GM12801 (cell line): ENCODE data around the gene EPC2.

Experiments used
- TF ChIP-seq, protein P1 (sequence below): IDR thresholded peaks from one replicate; pipeline ENCODE4 v1.5.1; 2011; ENCODE audit warnings: control low read depth; ENCODE audit not compliant: insufficient read length; ENCODE audit errors: extremely low read depth

The EPC2 gene

DNA sequence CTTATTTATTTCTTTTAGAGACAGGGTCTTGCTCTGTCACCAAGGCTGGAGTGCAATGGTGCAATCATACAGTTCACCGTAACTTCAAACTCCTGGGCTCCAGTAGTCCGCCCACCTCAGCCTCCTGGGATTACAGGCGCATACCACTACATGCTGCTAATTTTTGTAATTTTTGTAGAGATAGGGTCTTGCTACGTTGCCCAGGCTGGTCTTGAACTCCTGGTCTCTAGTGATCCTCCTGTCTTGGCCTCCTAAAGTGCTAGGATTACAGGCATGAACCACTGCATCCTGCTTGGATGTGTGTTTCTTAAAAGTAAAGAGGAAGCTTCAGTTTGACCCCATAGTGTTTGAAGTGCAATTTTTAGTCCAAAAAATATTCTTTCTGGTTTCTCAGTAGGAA, 125.5 kb downstream of the EPC2 start:
- TF ChIP-seq, protein P1, sequence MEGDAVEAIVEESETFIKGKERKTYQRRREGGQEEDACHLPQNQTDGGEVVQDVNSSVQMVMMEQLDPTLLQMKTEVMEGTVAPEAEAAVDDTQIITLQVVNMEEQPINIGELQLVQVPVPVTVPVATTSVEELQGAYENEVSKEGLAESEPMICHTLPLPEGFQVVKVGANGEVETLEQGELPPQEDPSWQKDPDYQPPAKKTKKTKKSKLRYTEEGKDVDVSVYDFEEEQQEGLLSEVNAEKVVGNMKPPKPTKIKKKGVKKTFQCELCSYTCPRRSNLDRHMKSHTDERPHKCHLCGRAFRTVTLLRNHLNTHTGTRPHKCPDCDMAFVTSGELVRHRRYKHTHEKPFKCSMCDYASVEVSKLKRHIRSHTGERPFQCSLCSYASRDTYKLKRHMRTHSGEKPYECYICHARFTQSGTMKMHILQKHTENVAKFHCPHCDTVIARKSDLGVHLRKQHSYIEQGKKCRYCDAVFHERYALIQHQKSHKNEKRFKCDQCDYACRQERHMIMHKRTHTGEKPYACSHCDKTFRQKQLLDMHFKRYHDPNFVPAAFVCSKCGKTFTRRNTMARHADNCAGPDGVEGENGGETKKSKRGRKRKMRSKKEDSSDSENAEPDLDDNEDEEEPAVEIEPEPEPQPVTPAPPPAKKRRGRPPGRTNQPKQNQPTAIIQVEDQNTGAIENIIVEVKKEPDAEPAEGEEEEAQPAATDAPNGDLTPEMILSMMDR, result no peak

DNA sequence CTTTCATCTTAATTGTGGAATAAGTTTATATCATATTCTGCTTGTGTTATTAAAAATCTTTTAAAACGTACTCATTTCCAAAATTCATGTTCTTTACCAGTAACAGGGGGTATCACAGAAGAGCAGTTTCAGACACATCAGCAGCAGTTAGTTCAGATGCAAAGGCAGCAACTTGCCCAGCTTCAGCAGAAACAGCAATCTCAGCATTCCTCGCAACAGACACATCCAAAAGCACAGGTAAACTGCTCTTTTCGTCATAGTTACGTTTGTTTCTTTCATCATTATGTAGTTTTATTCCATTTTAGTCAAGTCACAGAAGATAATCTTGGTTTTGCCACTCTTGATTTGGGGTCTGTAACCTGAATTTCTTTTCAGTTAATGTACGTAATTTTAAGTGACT, 137.0 kb downstream of the EPC2 start:
- TF ChIP-seq, protein P1, result no peak

DNA sequence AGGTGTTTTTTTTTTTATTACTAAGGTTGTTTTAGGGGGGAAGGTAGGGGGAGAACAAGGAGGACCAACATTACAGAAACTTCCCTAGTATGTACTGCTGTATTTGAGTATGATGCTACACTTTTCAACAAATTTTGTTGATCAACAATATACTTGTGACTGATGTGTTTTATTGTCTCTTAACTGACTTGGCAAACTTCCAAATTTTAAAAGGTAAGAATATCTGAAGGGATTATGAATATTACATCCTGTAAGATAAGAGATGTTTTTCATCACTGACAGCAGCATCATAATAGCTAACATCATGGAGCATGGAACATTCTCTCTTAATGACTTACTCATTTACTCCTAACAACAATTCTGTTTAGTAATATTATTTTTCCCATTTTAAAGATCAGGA, 144.5 kb downstream of the EPC2 start:
- TF ChIP-seq, protein P1, result no peak

DNA sequence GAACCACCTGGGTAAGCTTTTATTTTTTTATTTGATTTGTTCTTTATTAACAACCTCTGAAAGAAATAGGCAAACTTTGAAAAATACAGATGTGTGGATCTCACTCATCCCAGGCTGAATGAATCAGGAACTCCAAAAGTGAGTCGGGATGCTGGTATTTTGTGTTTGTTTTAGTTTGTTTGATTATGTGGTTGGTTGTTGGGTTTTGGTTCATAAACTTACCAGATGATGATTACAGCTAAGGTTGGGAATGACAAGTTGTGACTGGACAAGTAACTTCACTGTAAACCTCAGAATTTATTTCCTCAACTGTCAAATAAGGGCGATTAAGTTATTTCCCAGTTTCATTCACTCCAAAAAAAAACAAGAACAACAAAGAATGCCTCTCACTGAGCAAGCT, 150.0 kb downstream of the EPC2 start:
- TF ChIP-seq, protein P1, result no peak

DNA sequence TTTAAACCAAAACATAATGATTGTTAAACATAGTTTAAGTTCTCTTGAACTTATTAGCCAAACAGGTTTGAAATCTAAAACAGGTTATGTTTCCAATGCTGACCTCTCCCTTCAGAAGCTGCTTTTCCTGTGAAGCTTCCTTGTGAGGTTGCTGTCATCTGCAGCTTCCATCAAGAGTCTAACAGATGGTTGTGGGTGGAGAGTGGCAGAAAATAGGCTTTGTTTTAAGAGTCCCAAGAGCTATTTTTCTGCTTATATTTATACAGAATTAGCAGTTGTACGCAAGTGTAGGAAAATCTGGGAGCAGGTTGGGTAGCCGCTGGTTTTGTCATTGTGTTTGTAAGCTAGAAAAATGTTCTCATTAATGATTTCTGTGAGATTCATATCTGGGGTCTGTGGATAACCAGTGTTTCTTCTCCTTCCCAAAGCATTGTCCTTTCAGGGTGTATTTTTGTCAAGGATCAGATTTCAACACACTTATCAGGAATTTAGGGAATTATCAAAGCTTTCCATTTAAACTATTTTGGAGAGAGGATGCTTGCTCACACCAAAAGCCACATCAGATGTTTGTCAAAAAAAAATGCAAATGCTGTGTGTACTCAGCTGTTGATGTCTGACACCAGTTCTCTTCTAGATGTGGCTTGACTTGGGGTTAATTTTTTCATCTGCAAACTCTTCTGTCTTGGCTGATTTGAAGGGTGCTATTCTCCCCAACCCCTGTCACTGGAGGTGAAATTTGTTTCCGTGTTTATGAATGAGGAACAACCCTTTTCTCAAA, 152.4 kb downstream of the EPC2 start:
- TF ChIP-seq, protein P1, result no peak

DNA sequence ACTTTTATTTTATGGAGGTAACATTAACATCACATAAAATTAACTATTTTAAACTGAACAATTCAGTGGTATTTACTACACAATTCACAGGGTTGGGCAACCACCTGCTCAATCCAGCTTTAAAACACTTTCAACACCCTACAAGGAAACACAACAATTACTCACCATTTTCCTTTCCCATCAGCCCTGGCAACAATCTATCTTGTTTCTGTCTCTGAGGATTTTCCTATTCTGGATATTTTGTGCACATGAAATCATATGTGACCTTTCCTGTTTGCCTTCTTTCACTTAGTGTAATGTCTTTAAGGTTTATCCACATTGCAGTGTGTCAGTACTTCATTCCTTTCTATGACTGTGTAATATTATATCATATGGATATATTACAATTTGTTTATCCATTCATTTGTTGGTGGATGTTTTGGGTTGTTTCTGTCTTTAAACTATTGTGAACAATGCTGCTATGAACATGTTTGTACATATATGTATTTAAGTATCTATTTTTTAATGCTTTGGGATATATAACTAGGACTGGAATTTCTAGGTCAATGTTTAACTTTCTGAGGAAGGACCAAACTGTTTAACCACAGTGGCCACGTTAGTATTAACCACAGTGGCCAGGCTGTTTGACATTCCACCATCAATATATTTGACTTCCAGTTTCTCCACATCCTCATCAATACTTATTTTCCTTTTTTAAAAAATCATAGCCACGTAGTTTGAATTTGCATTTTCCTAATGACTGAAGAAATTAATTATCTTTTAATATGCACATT, 158.1 kb downstream of the EPC2 start:
- TF ChIP-seq, protein P1, result no peak

DNA sequence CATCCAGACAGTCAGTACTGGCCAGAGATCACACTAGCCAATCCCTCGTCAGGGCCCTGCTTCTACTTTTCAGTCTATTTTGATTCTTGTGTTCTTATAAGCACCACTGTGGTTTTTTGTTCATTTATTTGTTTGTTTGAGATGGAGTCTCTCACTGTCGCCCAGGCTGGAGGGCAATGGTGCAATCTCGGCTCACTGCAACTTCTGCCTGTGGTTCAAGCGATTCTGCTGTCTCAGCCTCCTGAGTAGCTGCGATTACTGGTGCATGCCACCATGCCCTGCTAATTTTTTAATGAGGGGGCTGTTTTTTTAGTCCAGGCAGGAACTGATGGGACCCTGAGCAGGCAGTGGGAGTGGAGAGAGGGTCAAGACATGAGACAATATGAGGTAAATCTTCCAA, 165.5 kb downstream of the EPC2 start:
- TF ChIP-seq, protein P1, result no peak
